Adrenal gland (tissue), 12 donors: ENCODE data around the gene PPP1R7. TPM values are rescaled to one million over a fixed set of nuclear protein-coding genes. Genes with fewer than 3 reads are reported as not detected.

Experiments used
- DNase-seq, 7 donors: peaks; one replicate each; pipeline ENCODE4 v3.0.0-alpha.2; 2019 to 2020
- H3K27ac ChIP-seq, 5 donors: fragments of 200-600 bp; sonication (generic) in 4 of 5; 1 replicate in 3 of 5; 2 replicates in 2 of 5; pipeline versions ENCODE4 v1.5.1 to v1.8.0; 2016 to 2020; ENCODE audit warnings: mild to moderate bottlenecking in 1 of 5
- H3K27me3 ChIP-seq: fragments of 200-600 bp; 2 replicates; pipeline ENCODE4 v1.8.0; 2021
- H3K36me3 ChIP-seq, 2 donors: fragments of 200-600 bp; replicated peaks in 1 of 2; 1 replicate in 1 of 2; 2 replicates in 1 of 2; pipeline versions ENCODE4 v1.5.1 to v1.8.0; 2018 to 2022
- H3K4me1 ChIP-seq, 2 donors: fragments of 200-600 bp; replicated peaks in 1 of 2; 1 replicate in 1 of 2; 2 replicates in 1 of 2; pipeline versions ENCODE4 v1.5.1 to v1.8.0; 2018 to 2021
- H3K4me3 ChIP-seq, 4 donors: fragments of 200-600 bp; sonication (generic) in 3 of 4; one replicate each; pipeline ENCODE4 v1.5.1; 2016 to 2018
- H3K9me3 ChIP-seq, 3 donors: fragments of 200-600 bp; sonication (generic) in 1 of 3; replicated peaks in 1 of 3; 1 replicate in 2 of 3; 2 replicates in 1 of 3; pipeline versions ENCODE4 v1.5.1 to v1.8.0; 2016 to 2021
- POLR2A ChIP-seq, 2 donors: fragments of 450-650 bp; IDR thresholded peaks; one replicate each; pipeline ENCODE4 v1.6.1; 2017; ENCODE audit warnings: antibody characterized with exemption in 2 of 2, mild to moderate bottlenecking in 2 of 2, moderate library complexity in 1 of 2
- WGBS, 4 donors: extraction: QIAGEN DNeasy Blood & Tissue Kit in 2 of 4; methylation state at CpG; one replicate each; pipeline versions ENCODE4 v1.1.5 to v1.1.7; 2013 to 2017; 5-methylcytosine and 5-hydroxymethylcytosine counted together
- intact Hi-C, 2 donors: fragments of 100-400 bp; cut with DNase I; formaldehyde crosslinking; loops; one replicate each; pipeline versions ENCODE4 v1.14.1 to v1.15.0; 2022 to 2023
- polyA plus RNA-seq, 3 donors: library from polyadenylated mRNA; stranded (reverse); fragments of 200-250 nt in 2 of 3; fragments of 350-450 nt in 1 of 3; fragmentation: Illumina TruSeq in 1 of 3; extraction: RNeasy Lipid Tissue Mini Kit (QIAGEN cat#74804) in 1 of 3; gene quantifications; one replicate each; pipeline ENCODE4 v1.2.3, GENCODE V29; 2013 to 2014
- total RNA-seq, 9 donors: library from RNA; depleted of rRNA in 4 of 9; stranded (reverse); fragments of >200 nt in 4 of 9; fragments of 120-200 nt in 1 of 9; fragmentation: NEBNext Ultra II Directional in 1 of 9; extraction: Animal tissue kit (Norgen Biotek cat#: 25700) in 1 of 9; gene quantifications; one replicate each; pipeline versions ENCODE4 v1.1.0 to v1.2.4, GENCODE V29; 2013 to 2023
- TF ChIP-seq, protein P1 (sequence below), 6 experiments: fragments of 450-650 bp in 4 of 6; fragments of 200-600 bp in 2 of 6; sonication (generic) in 1 of 6; IDR thresholded peaks; 1 replicate in 5 of 6; 2 replicates in 1 of 6; pipeline versions ENCODE4 v1.5.1 to v1.8.0; 2016 to 2021; ENCODE audit warnings: antibody characterized with exemption in 6 of 6, mild to moderate bottlenecking in 2 of 6, moderate library complexity in 1 of 6
- donor health status: healthy with polysubstance abuse.
- donor health status: Bipolar disorder and iron deficiency.
- donor health status: DM: yes; HTN: yes; CAD: no.
- donor health status: DM: no; HTN: no; CAD: no.
- donor health status: DM: no; HTN: no; CAD: no.
- donor health status: DM: yes; HTN: yes; CAD: no.

The PPP1R7 gene
- total and polyA plus RNA-seq, 12 donors = 26.2 to 128 (median 63.1) TPM

DNA sequence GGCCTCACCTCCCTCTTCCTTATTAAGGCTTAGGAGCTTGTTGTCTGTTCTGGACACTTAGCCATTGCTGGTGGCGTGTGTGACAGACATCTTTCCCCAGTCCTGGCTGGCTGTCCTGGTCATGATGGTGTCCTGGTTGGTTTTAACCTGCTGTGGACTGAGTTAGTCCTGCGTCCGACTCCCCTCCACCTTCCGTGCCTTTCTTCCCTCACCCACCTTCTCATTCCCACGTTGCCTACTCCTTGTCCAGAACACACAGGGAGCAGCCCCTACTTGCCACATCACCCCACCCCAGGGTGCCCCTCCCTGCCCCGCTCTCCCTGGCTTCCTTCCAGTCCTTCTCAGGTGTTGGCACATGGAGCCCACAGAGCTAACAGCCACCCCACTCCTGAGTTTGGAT lies 47.7 kb downstream of the PPP1R7 start:
- Histone ChIP-seq H3K4me1 (no peaks in the 10 kb centered on the region), H3K36me3 (no peaks in the 10 kb centered on the region), H3K27ac (no peak overlapping the region), H3K4me3 (no peak overlapping the region), H3K27me3 (no peaks in the 10 kb centered on the region), H3K9me3 (no peaks in the 10 kb centered on the region)
- 86 to 90% (median 88%) methylated on average over 6 of the region's 6 CpGs for WGBS, 4 donors
- TF ChIP-seq, protein P1, sequence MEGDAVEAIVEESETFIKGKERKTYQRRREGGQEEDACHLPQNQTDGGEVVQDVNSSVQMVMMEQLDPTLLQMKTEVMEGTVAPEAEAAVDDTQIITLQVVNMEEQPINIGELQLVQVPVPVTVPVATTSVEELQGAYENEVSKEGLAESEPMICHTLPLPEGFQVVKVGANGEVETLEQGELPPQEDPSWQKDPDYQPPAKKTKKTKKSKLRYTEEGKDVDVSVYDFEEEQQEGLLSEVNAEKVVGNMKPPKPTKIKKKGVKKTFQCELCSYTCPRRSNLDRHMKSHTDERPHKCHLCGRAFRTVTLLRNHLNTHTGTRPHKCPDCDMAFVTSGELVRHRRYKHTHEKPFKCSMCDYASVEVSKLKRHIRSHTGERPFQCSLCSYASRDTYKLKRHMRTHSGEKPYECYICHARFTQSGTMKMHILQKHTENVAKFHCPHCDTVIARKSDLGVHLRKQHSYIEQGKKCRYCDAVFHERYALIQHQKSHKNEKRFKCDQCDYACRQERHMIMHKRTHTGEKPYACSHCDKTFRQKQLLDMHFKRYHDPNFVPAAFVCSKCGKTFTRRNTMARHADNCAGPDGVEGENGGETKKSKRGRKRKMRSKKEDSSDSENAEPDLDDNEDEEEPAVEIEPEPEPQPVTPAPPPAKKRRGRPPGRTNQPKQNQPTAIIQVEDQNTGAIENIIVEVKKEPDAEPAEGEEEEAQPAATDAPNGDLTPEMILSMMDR (IDR thresholded peaks at IDR 0.05) = no peak
- TF ChIP-seq POLR2A (IDR thresholded peaks at IDR 0.05) = no peak
- no peak for DNase-seq
- intact Hi-C loops = no loop called here

- H3K9me3 ChIP-seq = no peaks in the 10 kb centered on the region
- TF ChIP-seq POLR2A (IDR thresholded peaks at IDR 0.05) = no peak
- TF ChIP-seq, protein P1 (IDR thresholded peaks at IDR 0.05) = no peak
- H3K4me1 ChIP-seq = no peaks in the 10 kb centered on the region
- 74 to 81% (median 77%) methylated on average over 20 to 27 of the region's 27 CpGs for WGBS, 4 donors
- intact Hi-C loops = no loop called here
- no peak for DNase-seq
- H3K27me3 ChIP-seq = no peaks in the 10 kb centered on the region
- H3K27ac ChIP-seq = no peak overlapping the region
- no peaks in the 10 kb centered on the region for H3K36me3 ChIP-seq
- H3K4me3 ChIP-seq = no peak overlapping the region
These were observed 48.4 kb downstream of the PPP1R7 start for GRCh38 chr2:241198381-241199279.

GRCh38 chr2:241199286-241199685 lies 49.0 kb downstream of the PPP1R7 start:
- Histone ChIP-seq H3K27me3 (no peaks in the 10 kb centered on the region), H3K4me3 (no peak overlapping the region), H3K9me3 (no peaks in the 10 kb centered on the region), H3K4me1 (no peaks in the 10 kb centered on the region), H3K36me3 (no peaks in the 10 kb centered on the region), H3K27ac (no peak overlapping the region)
- WGBS, 4 donors = 81 to 91% (median 85%) methylated on average over 7 to 16 of the region's 16 CpGs
- DNase-seq = no peak
- TF ChIP-seq POLR2A (IDR thresholded peaks at IDR 0.05) = no peak
- TF ChIP-seq, protein P1 (IDR thresholded peaks at IDR 0.05) = no peak
- intact Hi-C loops = no loop called here

DNA sequence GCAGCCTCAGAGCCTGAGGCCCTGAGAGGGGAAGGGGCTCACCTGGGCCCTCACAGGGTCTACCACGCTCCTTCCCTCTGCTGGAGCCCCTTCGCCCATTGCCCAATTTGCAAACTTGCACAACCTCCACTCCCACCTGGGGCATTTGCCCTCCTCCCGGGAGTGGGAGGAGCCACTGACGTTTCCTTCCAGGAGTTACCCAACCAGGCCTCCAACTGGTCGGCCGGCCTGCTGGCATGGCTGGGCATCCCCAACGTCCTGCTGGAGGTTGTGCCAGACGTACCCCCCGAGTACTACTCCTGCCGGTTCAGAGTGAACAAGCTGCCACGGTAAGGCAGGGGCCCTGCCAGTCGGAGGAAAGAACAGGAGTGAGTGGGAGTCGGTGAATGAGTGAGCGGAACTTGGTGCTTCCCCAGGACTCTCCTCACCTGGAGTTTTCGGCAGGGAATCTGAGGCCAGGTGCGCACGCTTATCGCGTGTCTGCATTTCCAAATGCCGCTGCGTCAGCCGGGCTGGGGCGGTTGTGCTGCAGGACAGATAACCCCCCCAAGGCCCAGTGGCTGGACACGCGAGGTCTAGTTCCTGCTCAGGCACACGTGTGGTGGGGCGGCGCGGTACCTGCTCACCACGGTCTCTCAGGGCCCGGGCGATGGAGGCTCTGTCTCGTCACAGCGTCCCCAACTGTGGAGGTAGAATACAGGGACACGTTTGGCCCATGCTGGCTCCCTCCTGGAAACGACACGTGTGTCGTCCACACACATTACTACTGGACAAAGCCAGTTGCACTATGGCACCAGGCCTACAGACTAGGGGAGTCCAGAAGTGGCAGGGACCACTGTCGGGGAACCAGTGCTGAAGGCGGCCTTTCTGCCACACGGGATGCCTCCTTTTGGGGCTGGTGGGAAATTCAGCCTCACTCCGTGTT lies 49.9 kb downstream of the PPP1R7 start:
- Histone ChIP-seq H3K36me3 (no peaks in the 10 kb centered on the region), H3K4me1 (no peaks in the 10 kb centered on the region), H3K27ac (no peak overlapping the region), H3K27me3 (no peaks in the 10 kb centered on the region), H3K9me3 (no peaks in the 10 kb centered on the region), H3K4me3 (no peak overlapping the region)
- DNase-seq = no peak
- 85 to 87% (median 86%) methylated on average over 19 to 42 of the region's 42 CpGs for WGBS, 4 donors
- intact Hi-C loops = no loop called here
- TF ChIP-seq, protein P1 (IDR thresholded peaks at IDR 0.05) = no peak
- TF ChIP-seq POLR2A (IDR thresholded peaks at IDR 0.05) = no peak
